Stimulated activated CD8-positive, alpha-beta memory T cell treated with anti-CD3 and anti-CD28 coated beads, Interleukin-4, amount 100 ng/mL, for 1 hour (primary cell): Measurements from ENCODE around the gene ATP1B4.

Experiments used
- DNase-seq, 2 donors: peaks; one replicate each; pipeline ENCODE4 v3.0.0-alpha.2; 2020; ENCODE audit warnings: low read depth in 2 of 2, low spot score in 1 of 2

The ATP1B4 gene

GRCh38 chrX:120372667-120373370, 10.9 kb downstream of the ATP1B4 start:
- no peak for DNase-seq

DNA sequence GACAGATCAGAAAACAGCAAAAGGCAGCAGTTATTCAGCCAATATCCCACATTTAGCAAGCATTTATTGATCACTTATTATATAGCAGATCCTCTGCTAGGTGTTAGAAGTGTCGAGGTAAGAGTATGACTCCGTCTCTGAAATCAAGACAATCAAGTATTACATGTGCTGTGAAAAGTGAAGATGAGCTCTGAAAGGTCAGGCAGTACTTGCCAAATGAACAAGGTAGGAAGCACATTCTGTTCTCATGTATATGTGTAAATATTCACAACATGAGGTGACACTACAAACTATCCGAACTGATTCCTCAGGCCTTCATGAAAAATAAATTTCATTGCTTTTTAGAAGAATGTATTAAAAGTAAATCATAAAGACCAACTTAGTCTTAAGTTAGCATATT, 15.3 kb downstream of the ATP1B4 start:
- DNase-seq, result no peak

DNA sequence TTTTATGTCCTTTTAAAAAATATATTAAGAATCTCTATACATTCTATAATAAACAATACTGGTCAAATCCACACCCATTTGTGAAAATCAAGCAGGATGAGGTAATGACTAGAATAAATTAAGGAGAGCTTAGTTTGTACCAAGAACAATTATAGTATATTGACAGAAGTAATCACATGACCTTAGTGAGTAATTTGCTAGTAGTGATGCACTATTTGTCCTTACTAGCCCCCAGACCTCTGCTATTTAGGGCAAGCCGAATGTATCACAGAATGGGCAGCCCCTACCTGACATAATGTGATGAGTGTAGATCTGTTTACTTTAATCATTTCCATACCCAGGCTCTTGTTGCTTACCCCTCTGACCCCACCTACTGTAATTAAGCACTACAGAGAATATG, 15.8 kb downstream of the ATP1B4 start:
- DNase-seq, result no peak

DNA sequence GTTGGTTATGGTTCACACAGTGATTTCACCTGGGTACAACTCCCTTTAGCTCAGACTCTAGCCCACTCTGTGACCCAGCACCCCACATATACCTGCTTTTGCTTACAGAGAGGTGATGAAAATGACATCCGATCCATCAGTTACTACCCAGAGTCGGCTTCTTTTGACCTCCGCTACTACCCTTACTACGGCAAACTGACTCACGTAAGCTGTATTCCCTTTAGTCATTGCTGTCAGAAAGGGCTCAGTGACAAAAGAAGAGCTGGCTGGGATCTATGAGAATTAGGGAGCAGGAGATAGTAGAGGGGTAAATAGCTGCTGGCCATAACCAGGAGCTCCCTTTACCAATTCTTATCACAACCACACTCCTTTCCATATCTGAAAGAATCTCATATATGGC, 16.7 kb downstream of the ATP1B4 start:
- no peak for DNase-seq

GRCh38 chrX:120379937-120380681, 18.2 kb downstream of the ATP1B4 start:
- DNase-seq, result no peak

GRCh38 chrX:120380699-120381098, 18.8 kb downstream of the ATP1B4 start:
- no peak for DNase-seq

DNA sequence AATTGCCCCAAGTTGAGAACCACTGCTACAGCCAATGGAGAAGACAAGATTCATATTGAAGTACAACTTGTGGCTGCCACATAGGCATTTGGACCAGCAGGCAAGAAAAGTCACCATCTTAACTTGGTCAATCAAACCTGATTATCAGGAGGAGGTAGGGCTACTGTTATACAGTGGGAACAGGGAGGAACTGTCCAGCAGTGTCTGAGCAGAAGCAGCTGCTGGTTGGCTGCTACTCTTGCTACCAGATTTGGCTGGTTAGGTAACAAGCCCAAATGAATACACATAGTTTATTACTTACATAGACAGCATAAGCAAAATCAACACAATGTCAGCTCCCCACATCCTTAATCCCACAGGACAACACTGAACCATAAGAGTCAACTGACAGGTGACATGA, 39.4 kb downstream of the ATP1B4 start:
- DNase-seq, result no peak

DNA sequence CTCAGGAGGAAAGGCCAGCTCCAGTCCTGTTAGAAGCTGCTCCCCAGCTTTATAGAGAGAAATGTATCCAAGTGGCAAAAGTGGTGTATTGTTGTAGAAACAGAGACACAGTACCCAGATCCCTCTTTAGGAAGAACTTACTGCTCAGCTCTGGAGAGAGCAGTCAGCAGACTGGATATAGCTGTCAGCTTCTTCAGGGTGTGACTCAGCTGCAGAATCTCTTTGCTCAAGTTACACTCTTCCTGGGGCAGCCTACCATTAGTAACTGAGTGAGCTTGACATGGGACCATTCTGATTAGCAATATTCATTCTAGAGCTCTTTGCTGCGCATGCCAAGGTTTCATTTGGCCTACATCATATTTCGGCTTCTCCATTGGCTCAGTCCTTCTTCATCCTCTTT, 40.5 kb downstream of the ATP1B4 start:
- DNase-seq, result no peak

DNA sequence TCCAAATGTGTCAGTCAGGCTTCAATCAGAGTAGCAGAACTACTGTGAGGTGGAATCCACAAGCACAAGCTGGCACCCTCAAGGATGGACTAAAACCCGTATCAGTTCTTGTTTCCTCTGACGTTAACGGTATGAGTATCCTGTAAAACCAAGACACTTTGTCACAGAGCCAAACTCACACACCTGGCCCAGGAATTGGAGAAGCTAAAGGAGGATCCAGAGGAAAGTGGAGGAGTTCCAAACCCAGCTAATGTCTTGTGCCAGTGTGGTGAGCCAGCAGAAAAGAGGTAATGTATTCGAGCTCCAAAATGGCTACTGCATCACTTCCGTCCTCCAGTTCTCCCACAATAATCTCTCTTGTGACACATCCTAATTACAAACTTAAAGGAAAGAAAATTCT, 44.7 kb downstream of the ATP1B4 start:
- DNase-seq, result no peak

- DNase-seq, result no peak
These were observed 46.3 kb downstream of the ATP1B4 start for GRCh38 chrX:120408168-120408567.

DNA sequence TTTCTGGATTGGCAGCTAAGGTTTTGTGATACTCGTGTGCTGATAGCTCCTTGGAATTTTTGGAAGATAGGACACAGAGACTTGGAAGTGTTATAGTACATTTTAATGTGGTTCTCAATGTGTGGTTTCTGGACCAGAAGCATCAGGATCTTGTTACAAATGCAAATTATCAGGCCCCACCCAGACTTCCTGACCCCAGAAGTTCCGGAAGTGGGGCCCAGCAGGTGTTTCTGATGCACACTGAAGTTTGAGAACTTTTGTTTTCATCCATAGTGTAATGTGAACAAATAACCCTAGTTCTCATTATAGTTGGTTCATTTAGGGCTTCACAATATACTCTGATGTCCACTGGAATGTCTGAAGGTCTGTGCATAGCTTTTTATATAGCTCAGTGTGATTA, 57.6 kb downstream of the ATP1B4 start:
- no peak for DNase-seq

DNA sequence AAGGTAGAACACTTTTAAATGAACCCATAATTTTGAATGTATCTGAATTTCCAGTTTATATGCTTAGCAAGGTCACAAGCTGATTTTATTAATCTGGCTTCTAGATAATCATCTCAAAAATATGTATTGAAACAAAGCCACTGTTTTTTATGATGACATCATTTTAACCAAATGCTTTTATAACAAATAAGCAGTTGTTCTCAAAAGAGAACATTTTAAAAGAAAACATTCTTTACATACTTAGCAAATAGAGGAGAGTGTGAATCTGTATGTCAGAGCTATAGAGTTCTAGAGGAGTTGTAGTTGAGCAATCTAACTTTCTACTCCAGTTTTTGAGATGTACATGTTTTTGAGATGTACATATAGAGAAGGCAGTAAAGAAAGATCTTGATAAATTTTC, 64.7 kb downstream of the ATP1B4 start:
- no peak for DNase-seq

- no peak for DNase-seq
These were observed 66.4 kb downstream of the ATP1B4 start for GRCh38 chrX:120428309-120428708.

GRCh38 chrX:120429776-120430540, 68.1 kb downstream of the ATP1B4 start:
- no peak for DNase-seq
